HG03039 (cell line): Measurements from ENCODE around the gene MYEOV.

ENCODE experiments used
- ATAC-seq: cut with Tn5 transposase; IDR thresholded peaks from one replicate; pipeline ENCODE4 v1.9.1; 2021; ENCODE audit warnings: mild to moderate bottlenecking, moderate library complexity; ENCODE audit not compliant: unreplicated experiment

The MYEOV gene

GRCh38 chr11:69314555-69314954, 20.6 kb downstream of the MYEOV start:
- ATAC-seq: no peak

GRCh38 chr11:69316956-69317355, 23.0 kb downstream of the MYEOV start:
- ATAC-seq: no peak

GRCh38 chr11:69317401-69318092, 23.6 kb downstream of the MYEOV start:
- no peak for ATAC-seq

- no peak for ATAC-seq
Measured at GRCh38 chr11:69318093-69318420, 24.1 kb downstream of the MYEOV start.

- no peak for ATAC-seq
Measured at GRCh38 chr11:69319255-69320106, 25.5 kb downstream of the MYEOV start.

DNA sequence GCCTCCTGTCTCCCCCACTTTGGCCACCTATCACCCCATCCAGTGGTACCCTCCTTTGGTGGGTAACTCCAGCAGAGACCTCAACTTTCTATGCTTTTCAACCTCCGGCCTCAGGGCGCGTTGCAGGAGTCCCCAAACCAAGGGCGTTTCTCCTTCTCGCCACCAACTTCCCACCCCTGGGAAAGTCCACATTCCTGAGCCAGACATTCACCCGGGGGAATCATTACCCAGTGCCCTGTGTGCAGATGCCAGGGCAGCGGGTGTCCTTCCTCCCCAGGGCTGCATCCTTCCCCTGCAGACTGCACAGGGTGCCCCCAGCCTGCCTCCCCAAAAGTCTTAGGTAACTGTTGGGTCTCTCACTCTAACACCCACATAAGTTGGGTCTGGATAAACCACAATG, 26.4 kb downstream of the MYEOV start:
- no peak for ATAC-seq

- no peak for ATAC-seq
Measured at GRCh38 chr11:69320756-69321741, 27.1 kb downstream of the MYEOV start.

- no peak for ATAC-seq
Measured at GRCh38 chr11:69321877-69322361, 28.0 kb downstream of the MYEOV start.

- no peak for ATAC-seq
Measured at GRCh38 chr11:69325446-69325845, 31.5 kb downstream of the MYEOV start.

DNA sequence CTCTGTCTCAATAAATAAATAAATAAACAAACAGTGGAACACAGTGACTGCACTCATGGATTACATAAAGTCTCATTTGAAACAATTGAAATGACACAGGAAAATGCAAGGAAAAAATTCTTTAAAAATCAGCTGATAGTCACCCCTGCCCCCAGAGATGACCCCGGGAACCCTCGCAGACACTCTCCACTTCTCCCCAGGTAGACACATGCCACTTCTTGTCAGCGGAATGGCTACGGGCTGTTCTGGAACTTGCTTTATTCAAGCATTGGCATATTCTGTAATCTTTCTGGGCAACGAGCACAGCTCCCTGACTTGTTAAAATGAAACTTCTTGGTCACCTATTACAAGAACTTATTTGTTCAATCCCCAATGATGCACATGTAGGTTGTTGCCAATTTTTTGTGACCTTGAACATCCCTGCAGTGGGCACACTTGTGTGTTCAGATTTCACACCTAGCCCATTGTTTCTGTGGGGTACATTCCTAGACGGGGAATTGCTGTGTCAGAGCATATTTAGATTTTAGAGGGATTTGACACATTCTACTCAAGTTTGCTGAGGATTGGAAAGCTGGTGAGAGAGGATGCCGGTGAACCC, 32.8 kb downstream of the MYEOV start:
- ATAC-seq: no peak

GRCh38 chr11:69327741-69328191, 33.8 kb downstream of the MYEOV start:
- ATAC-seq: no peak

DNA sequence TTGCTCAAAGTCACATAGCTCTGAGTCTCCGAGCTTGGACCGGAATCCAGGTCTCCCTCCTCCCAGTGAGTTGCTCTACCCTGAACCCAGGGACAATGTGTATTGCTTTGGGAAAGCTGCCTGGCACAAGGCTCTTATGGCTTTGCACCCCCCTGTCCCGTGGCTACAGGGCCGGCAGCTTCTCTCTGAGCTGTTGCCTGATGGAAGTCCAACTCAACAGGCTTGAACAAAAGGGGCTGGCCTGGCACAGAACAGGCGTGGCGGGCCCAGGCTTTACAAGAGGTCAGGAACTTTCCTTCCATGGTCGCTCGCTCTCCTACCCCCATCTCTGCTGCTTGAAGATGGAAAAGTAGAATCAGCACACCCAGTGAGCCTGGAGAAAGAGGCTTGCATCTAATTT, 34.3 kb downstream of the MYEOV start:
- ATAC-seq: no peak

DNA sequence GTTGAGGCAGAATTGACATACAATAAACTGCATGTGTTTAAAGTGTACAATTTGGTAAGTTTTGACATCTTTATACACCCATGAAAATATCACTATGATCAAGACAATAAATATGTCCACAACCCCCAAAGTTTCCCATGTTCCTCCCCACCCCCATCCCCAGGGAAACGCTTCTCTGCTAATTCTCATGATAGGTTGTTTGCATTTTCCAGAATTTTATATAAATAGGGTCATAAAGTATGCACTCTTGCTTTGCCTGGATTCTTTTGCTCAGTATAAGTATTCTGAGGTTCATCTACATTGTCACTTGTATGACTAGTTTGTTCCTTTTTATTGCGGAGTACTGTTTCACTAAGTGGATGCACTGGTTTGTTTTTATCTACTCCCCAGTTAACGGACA, 35.6 kb downstream of the MYEOV start:
- no peak for ATAC-seq

- ATAC-seq: no peak
Measured at GRCh38 chr11:69330330-69330729, 36.4 kb downstream of the MYEOV start.

- ATAC-seq: no peak
Measured at GRCh38 chr11:69333149-69333710, 39.3 kb downstream of the MYEOV start.

GRCh38 chr11:69333879-69334278, 39.9 kb downstream of the MYEOV start:
- ATAC-seq: no peak

- ATAC-seq: no peak
Measured at GRCh38 chr11:69335007-69335780, 41.2 kb downstream of the MYEOV start.

- ATAC-seq: no peak
Measured at GRCh38 chr11:69335781-69336405, 41.9 kb downstream of the MYEOV start.

GRCh38 chr11:69337211-69337721, 43.3 kb downstream of the MYEOV start:
- no peak for ATAC-seq
